H1 (cell line): ENCODE results near the gene ACOT9. TPM values are rescaled to one million over a fixed set of nuclear protein-coding genes. Genes with fewer than 3 reads are reported as not detected.

Source experiments
- CTCF ChIA-PET: fragments of 300-600 bp; sonication (Branson Sonifier 250); formaldehyde crosslinking; loops from one replicate; lab custom pipeline; 2021; ENCODE audit not compliant: partially characterized antibody; lab: Charles Lee
- POLR2A ChIA-PET: fragments of 300-600 bp; sonication (Branson Sonifier 250); formaldehyde crosslinking; loops from one replicate; lab custom pipeline; 2021; ENCODE audit warnings: inconsistent platforms; ENCODE audit not compliant: partially characterized antibody; lab: Charles Lee
- DNase-seq, 2 experiments: peaks; one replicate each; pipeline versions ENCODE4 v3.0.0 to v3.0.0-alpha.2; 2010 to 2022; ENCODE audit warnings: low spot score in 2 of 2, low read depth in 1 of 2, mixed read lengths in 1 of 2
- FAIRE-seq: peaks from 2 replicates; lab custom pipeline; 2011; peaks lifted over from hg19 to GRCh38; lab: Jason Lieb, UNC
- H2AFZ ChIP-seq: 2 replicates; pipeline ENCODE4 v1.8.1; 2012; ENCODE audit warnings: low read length, inconsistent platforms
- H2AK5ac ChIP-seq: 2 replicates; pipeline ENCODE4 v1.6.1; 2013; ENCODE audit warnings: low read depth, low read length
- H2BK120ac ChIP-seq: replicated peaks from 2 replicates; pipeline ENCODE3; 2013; ENCODE audit warnings: low read depth, low read length, inconsistent platforms
- H2BK12ac ChIP-seq: 2 replicates; pipeline ENCODE4 v1.6.1; 2013; ENCODE audit warnings: low read depth, low read length
- H2BK15ac ChIP-seq: 2 replicates; pipeline ENCODE4 v1.6.1; 2013; ENCODE audit warnings: low read length
- H2BK20ac ChIP-seq: 2 replicates; pipeline ENCODE4 v1.6.1; 2013; ENCODE audit warnings: low read length
- H2BK5ac ChIP-seq: 2 replicates; pipeline ENCODE4 v1.6.1; 2013; ENCODE audit warnings: low read depth, low read length
- H3K14ac ChIP-seq: 2 replicates; pipeline ENCODE4 v1.6.1; 2013; ENCODE audit warnings: inconsistent platforms; ENCODE audit not compliant: insufficient read length
- H3K18ac ChIP-seq: 2 replicates; pipeline ENCODE4 v1.6.1; 2013; ENCODE audit warnings: low read length; ENCODE audit errors: extremely low read depth
- H3K23ac ChIP-seq: 2 replicates; pipeline ENCODE4 v1.6.1; 2013; ENCODE audit warnings: inconsistent platforms; ENCODE audit not compliant: insufficient read length
- H3K23me2 ChIP-seq: 2 replicates; pipeline ENCODE4 v1.6.1; 2013; ENCODE audit warnings: low read depth, low read length
- H3K27ac ChIP-seq: 2 replicates; pipeline ENCODE4 v1.6.1; 2011; ENCODE audit warnings: low read depth, low read length, inconsistent platforms
- H3K27me3 ChIP-seq, 4 experiments: replicated peaks in 1 of 4; 1 replicate in 1 of 4; 2 replicates in 3 of 4; pipeline versions ENCODE4 v1.6.1 to v1.8.1; 2011 to 2013; ENCODE audit warnings: low read length in 3 of 4, mild to moderate bottlenecking in 3 of 4, inconsistent platforms in 2 of 4, mixed read lengths in 2 of 4, moderate library complexity in 1 of 4; ENCODE audit not compliant: control insufficient read depth in 3 of 4, insufficient read depth in 3 of 4; ENCODE audit errors: extremely low read depth in 1 of 4
- H3K36me3 ChIP-seq, 4 experiments: 2 replicates each; pipeline versions ENCODE4 v1.6.1 to v1.8.1; 2011 to 2013; ENCODE audit warnings: mild to moderate bottlenecking in 4 of 4, low read length in 3 of 4, moderate library complexity in 2 of 4, control low read depth in 1 of 4, inconsistent platforms in 1 of 4; ENCODE audit not compliant: insufficient read depth in 4 of 4, control insufficient read depth in 2 of 4
- H3K4ac ChIP-seq: replicated peaks from 2 replicates; pipeline ENCODE3; 2013; ENCODE audit warnings: low read length, low read depth, mixed read lengths, inconsistent platforms; ENCODE audit not compliant: insufficient read length
- H3K4me1 ChIP-seq, 4 experiments: replicated peaks in 1 of 4; 1 replicate in 1 of 4; 2 replicates in 3 of 4; pipeline versions ENCODE4 v1.6.1 to v1.8.1; 2011 to 2013; ENCODE audit warnings: low read length in 3 of 4, inconsistent platforms in 2 of 4, mixed read lengths in 1 of 4; ENCODE audit not compliant: insufficient read depth in 4 of 4, control insufficient read depth in 3 of 4
- H3K4me2 ChIP-seq, 2 experiments: 2 replicates each; pipeline versions ENCODE4 v1.6.1 to v1.8.1; 2011 to 2013; ENCODE audit warnings: low read depth in 2 of 2, low read length in 2 of 2, control low read depth in 1 of 2, inconsistent platforms in 1 of 2, mild to moderate bottlenecking in 1 of 2; ENCODE audit not compliant: insufficient read depth in 1 of 2
- H3K4me3 ChIP-seq, 4 experiments: fragments of 200-600, 300-600 bp in 1 of 4; sonication (generic), shearing (Covaris generic), sonication (Bioruptor Twin) in 1 of 4; 2 replicates each; pipeline versions ENCODE4 v1.5.1 to v1.8.1; 2011 to 2016; ENCODE audit warnings: low read length in 4 of 4, low read depth in 3 of 4, control low read depth in 2 of 4, inconsistent platforms in 2 of 4, mild to moderate bottlenecking in 2 of 4, mixed read lengths in 1 of 4, moderate library complexity in 1 of 4; ENCODE audit not compliant: insufficient read depth in 2 of 4; ENCODE audit errors: extremely low read depth in 1 of 4
- H3K56ac ChIP-seq: replicated peaks from 2 replicates; pipeline ENCODE3; 2013; ENCODE audit warnings: low read depth, mild to moderate bottlenecking, mixed read lengths, low read length, inconsistent platforms; ENCODE audit not compliant: insufficient read length
- H3K79me1 ChIP-seq: 2 replicates; pipeline ENCODE4 v1.6.1; 2013; ENCODE audit warnings: low read depth, low read length, control low read depth
- H3K79me2 ChIP-seq, 2 experiments: 2 replicates each; pipeline versions ENCODE4 v1.6.1 to v1.8.1; 2012 to 2013; ENCODE audit warnings: low read length in 2 of 2, mild to moderate bottlenecking in 2 of 2, inconsistent platforms in 1 of 2; ENCODE audit not compliant: insufficient read depth in 2 of 2, control insufficient read depth in 1 of 2
- H3K9ac ChIP-seq, 4 experiments: replicated peaks in 1 of 4; 1 replicate in 1 of 4; 2 replicates in 3 of 4; pipeline versions ENCODE4 v1.6.1 to v1.8.1; 2011 to 2013; ENCODE audit warnings: low read depth in 3 of 4, low read length in 3 of 4, control low read depth in 2 of 4, mild to moderate bottlenecking in 2 of 4, moderate library complexity in 2 of 4, inconsistent platforms in 1 of 4; ENCODE audit errors: extremely low read depth in 1 of 4
- H3K9me3 ChIP-seq, 2 experiments: 2 replicates each; pipeline versions ENCODE4 v1.6.1 to v1.8.1; 2012 to 2013; ENCODE audit warnings: mild to moderate bottlenecking in 2 of 2, moderate library complexity in 2 of 2, control low read depth in 1 of 2, inconsistent platforms in 1 of 2, low read depth in 1 of 2, low read length in 1 of 2, mixed read lengths in 1 of 2; ENCODE audit not compliant: insufficient read depth in 2 of 2
- H4K20me1 ChIP-seq, 2 experiments: replicated peaks in 1 of 2; 2 replicates each; pipeline versions ENCODE3 to v1.8.1; 2011 to 2013; ENCODE audit warnings: inconsistent platforms in 2 of 2, low read length in 2 of 2, mild to moderate bottlenecking in 1 of 2; ENCODE audit not compliant: insufficient read depth in 2 of 2, control insufficient read depth in 1 of 2
- H4K5ac ChIP-seq: 2 replicates; pipeline ENCODE4 v1.6.1; 2013; ENCODE audit warnings: low read length, low read depth, mixed read lengths, inconsistent platforms; ENCODE audit not compliant: insufficient read length
- H4K8ac ChIP-seq: 2 replicates; pipeline ENCODE4 v1.8.0; 2013; ENCODE audit warnings: mild to moderate bottlenecking, moderate library complexity, low read length, inconsistent platforms; ENCODE audit not compliant: insufficient read depth; ENCODE audit errors: extremely low read depth
- H4K91ac ChIP-seq: replicated peaks from 2 replicates; pipeline ENCODE3; 2013; ENCODE audit warnings: low read length, mixed read lengths, inconsistent platforms; ENCODE audit not compliant: insufficient read length
- ATF3 ChIP-seq: IDR thresholded peaks from 2 replicates; pipeline ENCODE4 v1.6.1; 2011; ENCODE audit warnings: low read depth, mild to moderate bottlenecking, low read length; ENCODE audit not compliant: insufficient read depth
- CHD2 ChIP-seq: IDR thresholded peaks from 2 replicates; pipeline ENCODE4 v1.6.1; 2012; ENCODE audit warnings: low read length, improper control_type of control experiment
- CREB1 ChIP-seq: IDR thresholded peaks from 2 replicates; pipeline ENCODE4 v1.6.1; 2012; ENCODE audit warnings: inconsistent platforms
- EGR1 ChIP-seq: IDR thresholded peaks from 2 replicates; pipeline ENCODE4 v1.6.1; 2011; ENCODE audit warnings: low read depth, low read length, borderline replicate concordance
- KDM4A ChIP-seq: IDR thresholded peaks from one replicate; pipeline ENCODE4 v1.7.1; 2012; ENCODE audit warnings: low read depth, mild to moderate bottlenecking, moderate library complexity, low read length, inconsistent platforms; ENCODE audit not compliant: severe bottlenecking
- KDM5A ChIP-seq: fragments of 200-600 bp; IDR thresholded peaks from 2 replicates; pipeline ENCODE4 v1.7.1; 2012; ENCODE audit warnings: mild to moderate bottlenecking, low read length, inconsistent platforms, mixed read lengths
- MAX ChIP-seq: IDR thresholded peaks from 2 replicates; pipeline ENCODE4 v1.6.1; 2012; ENCODE audit warnings: inconsistent platforms
- NANOG ChIP-seq: IDR thresholded peaks from 2 replicates; pipeline ENCODE4 v1.6.1; 2011; ENCODE audit warnings: low read length, low read depth, mild to moderate bottlenecking, inconsistent platforms; ENCODE audit not compliant: insufficient read depth, poor library complexity, severe bottlenecking
- POU5F1 ChIP-seq: IDR thresholded peaks from 2 replicates; pipeline ENCODE4 v1.6.1; 2011; ENCODE audit warnings: low read depth, mild to moderate bottlenecking, low read length, moderate library complexity
- RXRA ChIP-seq: IDR thresholded peaks from 2 replicates; pipeline ENCODE4 v1.6.1; 2011; ENCODE audit warnings: low read depth, mild to moderate bottlenecking, low read length, moderate library complexity; ENCODE audit not compliant: insufficient read depth
- SIN3A ChIP-seq, 2 experiments: IDR thresholded peaks in 1 of 2; conservative IDR thresholded peaks in 1 of 2; 2 replicates each; pipeline ENCODE4 v1.6.1; 2011 to 2012; ENCODE audit warnings: low read length in 2 of 2, improper control_type of control experiment in 1 of 2, low read depth in 1 of 2, mild to moderate bottlenecking in 1 of 2
- SP4 ChIP-seq: IDR thresholded peaks from 2 replicates; pipeline ENCODE4 v1.6.1; 2012; ENCODE audit warnings: low read length, inconsistent platforms
- TCF12 ChIP-seq: IDR thresholded peaks from 2 replicates; pipeline ENCODE4 v1.6.1; 2011; ENCODE audit warnings: low read depth, mild to moderate bottlenecking, low read length
- WGBS, 2 experiments: shearing (Covaris generic) in 1 of 2; methylation state at CpG; one replicate each; pipeline versions ENCODE4 v1.1.6 to v1.1.7; 2013 to 2015; ENCODE audit warnings: low lambda C conversion rate in 2 of 2, mixed read lengths in 2 of 2, inconsistent platforms in 1 of 2, low coverage in 1 of 2, missing lambda C conversion rate in 1 of 2; ENCODE audit not compliant: insufficient replicate concordance in 2 of 2, insufficient coverage in 1 of 2, insufficient read length in 1 of 2; ENCODE audit errors: extremely low coverage in 1 of 2, missing lambda C conversion rate in 1 of 2; 5-methylcytosine and 5-hydroxymethylcytosine counted together
- polyA plus RNA-seq, 7 experiments: library from polyadenylated mRNA; depleted of rRNA in 3 of 7; stranded (reverse) in 5 of 7; unstranded in 2 of 7; fragments of >200 nt in 5 of 7; fragments of 200-250 nt in 2 of 7; gene quantifications; 1 replicate in 5 of 7; 2 replicates in 1 of 7; 4 replicates in 1 of 7; pipeline versions ENCODE4 v1.2.1 to v1.2.3, GENCODE V29; 2011 to 2013; ENCODE audit warnings: missing spikeins in 2 of 7, mixed read lengths in 2 of 7
- total RNA-seq: library from RNA; stranded (reverse); fragmentation: NEBNext Ultra II Directional; extraction: Animal tissue kit (Norgen Biotek cat#: 25700); gene quantifications from 2 replicates; pipeline ENCODE4 v1.2.1, GENCODE V29; 2021

Gene ACOT9
- total and polyA plus RNA-seq, 2 of the 8 experiments (the other 6 are each of a cell fraction or from before 2014, with no cell fraction given), result 20.7 to 39.5 TPM

GRCh38 chrX:23754664-23755063 is 11.6 kb upstream of the ACOT9 start:
- Histone ChIP-seq H2AK5ac (no peak overlapping the region), H2AFZ (no peak overlapping the region), H4K20me1 (no peaks in the 10 kb centered on the region), H3K27ac (no peak overlapping the region), H4K8ac (no peak overlapping the region), H2BK120ac (no peak overlapping the region), H4K91ac (no peak overlapping the region), H3K79me2 (no peaks in the 10 kb centered on the region), H3K18ac (no peak overlapping the region), H2BK20ac (no peak overlapping the region), H3K27me3 (no peaks in the 10 kb centered on the region), H2BK15ac (no peak overlapping the region), H3K23me2 (no peaks in the 10 kb centered on the region), H2BK12ac (no peak overlapping the region), H3K9ac (no peak overlapping the region), H3K9me3 (no peaks in the 10 kb centered on the region), H3K36me3 (no peaks in the 10 kb centered on the region), H3K4ac (no peak overlapping the region), H3K14ac (no peak overlapping the region), H2BK5ac (no peak overlapping the region), H3K23ac (no peak overlapping the region), H3K56ac (no peak overlapping the region), H4K5ac (no peak overlapping the region), H3K79me1 (no peaks in the 10 kb centered on the region), H3K4me1 (no peaks in the 10 kb centered on the region), H3K4me3 (no peak overlapping the region), H3K4me2 (no peak overlapping the region)
- DNase-seq, result no peak
- CTCF ChIA-PET, result interaction anchor here (1.1 to 1.6 kb wide), 2 partner anchors 11 to 147 kb away, joined by 4 to 9 read pairs; partner anchors contain the start of gene ACOT9
- WGBS, 2 experiments, result 100% methylated on average over 1 of the region's 1 CpG; no CpG with 5 or more reads in 1 of the 2 experiments
- TF ChIP-seq CREB1 (no peak), SP4 (no peak), RXRA (no peak), CHD2 (no peak), ATF3 (no peak), MAX (no peak), NANOG (no peak), EGR1 (no peak), KDM5A (no peak), POU5F1 (no peak), SIN3A (conservative IDR thresholded peaks at IDR 0.05 in 1 of 2, IDR thresholded peaks at IDR 0.05 in 1 of 2; ENCODE audit: low read depth in 1 of 2, low read length in 2 of 2) (no peak), TCF12 (no peak), KDM4A (no peak)
- no peak for FAIRE-seq
- POLR2A ChIA-PET, result interaction anchor here (1.2 kb wide), 1 partner anchor 11 kb away, joined by 4 read pairs; the partner anchor contains the start of gene ACOT9
